ENCODE measurements around the gene CNOT8. TPM values are rescaled to one million over a fixed set of nuclear protein-coding genes. Genes with fewer than 3 reads are reported as not detected.

Gene CNOT8
- polyA plus RNA-seq, 3 donors: 70.6 to 79.6 (median 72.4) TPM

GRCh38 chr5:154858972-154859871 lies 795 bp downstream of the CNOT8 start:
- DNase-seq: no peak

- DNase-seq: no peak
Measured at GRCh38 chr5:154860123-154860522, 1.7 kb downstream of the CNOT8 start.

- DNase-seq: no peak
Measured at GRCh38 chr5:154860765-154861164, 2.3 kb downstream of the CNOT8 start.

GRCh38 chr5:154861946-154862345 lies 3.5 kb downstream of the CNOT8 start:
- DNase-seq: no peak

DNA sequence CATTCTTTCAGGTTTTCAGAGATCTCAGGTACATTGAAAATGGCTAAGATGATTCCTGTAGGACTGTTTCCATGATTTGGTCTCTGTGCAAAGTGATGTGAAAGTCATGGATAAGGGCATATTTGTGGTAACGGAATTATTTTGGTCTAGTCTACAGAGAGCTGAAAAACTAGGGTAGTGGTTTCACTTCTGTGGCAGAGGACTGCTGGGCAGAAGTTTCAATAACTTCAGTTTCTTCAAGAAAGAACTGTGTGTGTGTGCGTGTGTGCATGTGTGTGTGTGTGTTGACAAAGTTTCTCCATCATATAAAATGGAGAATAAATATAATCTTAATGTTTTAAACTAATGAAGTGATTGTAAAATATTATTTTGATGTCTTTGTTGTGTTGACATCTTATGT lies 4.3 kb downstream of the CNOT8 start:
- no peak for DNase-seq

- DNase-seq: no peak
Measured at GRCh38 chr5:154863291-154864080, 5.1 kb downstream of the CNOT8 start.

DNA sequence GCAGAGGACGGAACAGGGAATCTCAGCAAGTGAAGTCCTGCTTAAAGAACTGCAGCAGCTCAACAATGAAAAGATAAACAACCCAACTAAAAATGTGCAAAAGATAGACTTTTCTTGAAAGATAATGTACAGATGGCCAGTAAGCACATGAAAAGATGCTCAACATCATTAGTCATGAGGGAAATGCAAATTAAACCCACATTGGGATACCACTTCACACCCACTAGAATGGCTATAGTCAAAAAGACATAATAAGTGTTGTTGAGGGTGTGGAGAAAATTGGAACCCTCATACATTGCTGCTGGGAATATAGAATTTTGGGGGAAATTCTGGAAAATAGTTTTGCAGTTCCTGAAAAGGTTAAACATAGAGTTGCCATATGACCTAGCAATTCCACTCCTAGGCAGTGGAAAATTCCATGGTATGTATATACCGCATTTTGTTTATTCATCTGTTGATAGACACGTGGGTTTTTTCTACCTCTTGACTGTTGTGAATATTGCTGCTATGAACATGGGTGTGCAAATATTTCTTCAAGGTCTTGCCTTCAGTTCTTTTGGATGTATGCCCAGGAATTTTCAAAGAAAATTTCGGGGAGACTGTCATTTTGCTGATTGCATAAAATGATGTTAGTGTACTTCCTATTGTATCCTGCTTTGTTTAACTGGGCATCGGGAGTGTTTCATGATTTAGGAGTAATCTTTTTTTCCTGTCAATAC lies 7.2 kb downstream of the CNOT8 start:
- DNase-seq: no peak

DNA sequence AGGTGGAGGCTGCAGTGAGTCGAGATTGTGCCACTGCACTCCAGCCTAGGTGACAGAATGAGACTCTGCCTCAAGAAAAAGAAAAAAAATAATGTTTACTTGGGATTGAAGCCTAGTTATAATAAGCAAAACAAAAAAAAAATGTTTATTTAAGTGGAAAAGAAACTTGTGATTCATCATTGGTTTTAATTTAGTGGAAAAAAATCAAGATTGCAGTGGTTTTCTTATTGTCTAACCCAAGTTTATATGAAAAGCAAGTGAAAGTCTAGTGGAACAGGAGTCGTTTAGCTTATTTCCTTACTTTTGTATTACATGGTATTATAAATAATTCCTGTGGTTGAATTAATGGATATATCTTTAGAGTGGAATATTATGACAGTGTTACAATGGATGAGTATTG lies 8.4 kb downstream of the CNOT8 start:
- DNase-seq: no peak

GRCh38 chr5:154868702-154869101 lies 10.3 kb downstream of the CNOT8 start:
- DNase-seq: no peak

DNA sequence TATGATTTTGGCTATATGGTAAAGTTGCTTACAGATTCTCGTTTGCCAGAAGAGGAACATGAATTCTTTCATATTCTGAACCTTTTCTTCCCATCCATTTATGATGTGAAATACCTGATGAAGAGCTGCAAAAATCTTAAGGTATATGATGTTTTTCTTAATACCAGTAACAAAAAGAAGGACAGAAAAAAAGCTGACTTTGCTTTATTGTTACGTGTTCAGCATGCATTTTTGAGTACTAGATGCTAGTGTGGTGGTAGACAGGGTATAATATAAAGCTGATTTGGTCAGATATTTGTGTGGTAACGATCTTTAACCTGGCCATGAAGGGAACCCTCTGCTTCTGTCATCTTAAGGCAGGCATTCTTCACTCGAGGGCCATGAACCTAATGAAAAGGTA lies 13.3 kb downstream of the CNOT8 start:
- DNase-seq: no peak

- DNase-seq: no peak
Measured at GRCh38 chr5:154873791-154874331, 15.4 kb downstream of the CNOT8 start.

- no peak for DNase-seq
Measured at GRCh38 chr5:154878642-154879335, 20.4 kb downstream of the CNOT8 start.

GRCh38 chr5:154881986-154882385 lies 23.6 kb downstream of the CNOT8 start:
- no peak for DNase-seq

GRCh38 chr5:154884424-154884823 lies 26.0 kb downstream of the CNOT8 start:
- DNase-seq: no peak

GRCh38 chr5:154885439-154885838 lies 27.0 kb downstream of the CNOT8 start:
- DNase-seq: no peak

- DNase-seq: no peak
Measured at GRCh38 chr5:154892369-154892771, 33.9 kb downstream of the CNOT8 start.

DNA sequence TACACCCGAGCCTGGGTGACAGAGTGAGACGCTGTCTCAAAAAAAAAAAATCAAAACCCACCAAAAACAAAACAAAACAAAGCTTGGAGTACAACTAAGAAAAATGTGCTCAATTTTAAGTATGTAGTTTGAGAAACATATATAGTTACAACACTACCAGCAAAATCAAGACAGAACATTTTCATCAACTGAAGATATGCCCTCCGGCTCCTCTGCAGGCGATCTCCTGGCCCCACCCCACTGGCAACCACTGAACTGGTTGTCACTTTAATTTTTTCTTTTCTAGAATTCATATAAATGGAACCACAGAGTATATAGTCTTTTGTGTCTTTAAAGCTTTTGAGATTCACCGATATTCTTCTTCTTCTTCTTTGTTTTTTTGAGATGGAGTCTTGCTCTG lies 35.0 kb downstream of the CNOT8 start:
- DNase-seq: no peak

DNA sequence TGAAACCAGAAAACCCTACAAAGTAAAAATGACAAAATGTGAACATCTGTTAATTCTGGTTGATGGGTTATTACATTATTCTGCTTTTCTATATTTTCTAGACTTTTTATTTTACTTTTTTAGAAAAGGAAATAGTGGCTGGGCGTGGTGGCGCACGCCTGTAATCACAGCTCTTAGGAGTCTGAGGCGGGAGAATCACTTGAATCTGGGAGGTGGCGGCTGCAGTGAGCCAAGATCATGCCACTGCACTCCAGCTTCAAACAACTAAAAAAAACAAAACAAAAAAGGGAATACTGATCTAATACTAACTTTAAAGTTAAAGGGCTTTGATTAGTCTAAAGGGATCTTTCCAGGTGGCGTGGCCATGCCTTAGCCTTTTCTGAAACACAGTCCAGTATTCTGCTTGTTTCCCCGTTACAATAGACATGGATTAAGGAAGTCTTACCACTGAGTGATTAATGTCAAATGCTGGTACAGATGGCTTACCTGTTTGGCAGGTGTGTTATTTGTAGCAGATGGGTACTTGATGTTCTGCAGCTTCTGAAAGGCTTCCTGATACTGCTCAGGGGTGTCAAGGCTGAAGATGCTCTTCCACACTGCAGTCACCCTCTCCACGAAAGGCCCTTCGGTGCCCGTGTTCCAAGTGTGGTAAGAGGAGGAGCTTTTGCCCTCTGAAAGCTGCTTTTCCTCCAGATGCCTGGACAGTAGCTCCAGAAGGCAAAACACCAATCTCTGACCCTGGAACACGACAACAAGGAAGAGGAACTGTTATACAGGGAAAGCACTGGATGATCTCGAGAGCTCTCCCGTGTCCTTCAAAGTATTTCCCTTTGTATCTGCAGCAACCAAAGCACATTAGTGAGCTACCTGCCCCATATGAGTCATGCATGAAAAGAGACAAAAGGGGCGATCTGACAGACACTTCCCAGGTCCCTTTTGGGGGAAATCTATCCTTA lies 37.5 kb downstream of the CNOT8 start:
- DNase-seq: no peak

DNA sequence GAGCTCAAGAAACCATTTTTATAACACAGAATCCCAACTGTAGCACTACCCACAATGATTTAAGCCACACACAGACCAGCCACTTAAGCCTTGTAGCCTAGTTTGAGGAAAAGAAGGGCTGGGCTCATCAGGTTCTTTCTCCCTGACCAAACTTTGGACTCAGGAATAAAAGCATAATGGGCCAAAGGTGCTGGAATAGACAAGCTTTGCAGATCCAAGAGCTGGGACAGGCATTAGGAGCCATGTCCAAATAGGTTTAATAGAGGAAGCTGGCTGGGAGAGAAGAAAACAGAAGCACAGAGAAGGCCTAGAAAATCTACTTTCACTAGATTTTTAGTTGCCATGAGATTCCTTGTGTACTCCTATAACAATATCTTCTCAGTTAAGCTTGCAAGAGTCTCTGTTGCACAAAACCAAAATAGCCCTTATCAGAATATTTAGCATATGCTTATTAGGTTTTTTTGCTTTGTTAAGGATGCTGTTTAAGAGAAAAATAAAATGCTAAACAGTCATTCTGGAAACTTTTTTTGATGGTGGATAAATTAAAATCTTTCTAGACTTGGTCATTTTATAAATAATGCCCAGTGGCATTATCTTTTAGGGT lies 38.2 kb downstream of the CNOT8 start:
- DNase-seq: no peak

- DNase-seq: no peak
Measured at GRCh38 chr5:154898210-154898609, 39.8 kb downstream of the CNOT8 start.
